Mesendoderm (in vitro differentiated cells): ENCODE measurements around the gene GJA9.
"Not testable (repeated sequence)": the region's sequence is repeated elsewhere in the genome, so short reads cannot be mapped to it uniquely, and the experiment has no call there.

Experiments
- DNase-seq: peaks from one replicate; pipeline ENCODE4 v3.0.0; 2013
- H2AK5ac ChIP-seq: 2 replicates; pipeline ENCODE4 v1.6.1; 2013; ENCODE audit warnings: low read length, inconsistent platforms
- H2BK120ac ChIP-seq: 2 replicates; pipeline ENCODE4 v1.6.1; 2013; ENCODE audit warnings: low read depth, mild to moderate bottlenecking, low read length, moderate library complexity, mixed read lengths
- H2BK15ac ChIP-seq: replicated peaks from 2 replicates; pipeline ENCODE4 v1.6.1; 2013; ENCODE audit warnings: low read depth, mild to moderate bottlenecking, moderate library complexity
- H2BK5ac ChIP-seq: 2 replicates; pipeline ENCODE4 v1.6.1; 2013; ENCODE audit warnings: low read length, inconsistent platforms
- H3K18ac ChIP-seq: 2 replicates; pipeline ENCODE4 v1.6.1; 2013; ENCODE audit warnings: mild to moderate bottlenecking, low read length, mixed read lengths
- H3K23ac ChIP-seq: one replicate; pipeline ENCODE4 v1.6.1; 2013; ENCODE audit warnings: low read length
- H3K27ac ChIP-seq: 2 replicates; pipeline ENCODE4 v1.5.1; 2013; ENCODE audit warnings: low read depth, mild to moderate bottlenecking, inconsistent platforms, low read length, moderate library complexity
- H3K27me3 ChIP-seq: 2 replicates; pipeline ENCODE4 v1.6.1; 2013; ENCODE audit warnings: low read length, control low read depth, mild to moderate bottlenecking, inconsistent platforms; ENCODE audit not compliant: insufficient read depth, poor library complexity
- H3K36me3 ChIP-seq: 2 replicates; pipeline ENCODE4 v1.6.1; 2013; ENCODE audit warnings: low read length, inconsistent platforms; ENCODE audit not compliant: control insufficient read depth, insufficient read depth
- H3K4ac ChIP-seq: one replicate; pipeline ENCODE4 v1.6.1; 2013; ENCODE audit warnings: low read depth, mild to moderate bottlenecking, low read length, moderate library complexity
- H3K4me1 ChIP-seq: 2 replicates; pipeline ENCODE4 v1.6.1; 2013; ENCODE audit warnings: low read depth, low read length, inconsistent platforms; ENCODE audit not compliant: control insufficient read depth
- H3K4me2 ChIP-seq: 2 replicates; pipeline ENCODE4 v1.6.1; 2013; ENCODE audit warnings: low read length
- H3K4me3 ChIP-seq: 2 replicates; pipeline ENCODE4 v1.5.1; 2013; ENCODE audit warnings: mild to moderate bottlenecking, low read length
- H3K56ac ChIP-seq: one replicate; pipeline ENCODE4 v1.6.1; 2013; ENCODE audit warnings: low read length
- H3K79me1 ChIP-seq: 2 replicates; pipeline ENCODE4 v1.6.1; 2013; ENCODE audit warnings: low read length, inconsistent platforms
- H3K79me2 ChIP-seq: 2 replicates; pipeline ENCODE4 v1.6.1; 2013; ENCODE audit warnings: mild to moderate bottlenecking, low read length; ENCODE audit not compliant: control insufficient read depth, insufficient read depth
- H3K9ac ChIP-seq: 2 replicates; pipeline ENCODE4 v1.6.1; 2013; ENCODE audit warnings: low read length, inconsistent platforms
- H4K5ac ChIP-seq: one replicate; pipeline ENCODE4 v1.6.1; 2013; ENCODE audit warnings: low read length
- H4K8ac ChIP-seq: one replicate; pipeline ENCODE4 v1.6.1; 2013; ENCODE audit warnings: low read depth, mild to moderate bottlenecking, control low read depth, low read length, moderate library complexity
- WGBS: extraction: QIAGEN DNeasy Blood & Tissue Kit; methylation state at CpG from one replicate; pipeline ENCODE4 v1.1.7; 2013; ENCODE audit warnings: low lambda C conversion rate, missing lambda C conversion rate; ENCODE audit not compliant: insufficient coverage; ENCODE audit errors: extremely low coverage; 5-methylcytosine and 5-hydroxymethylcytosine counted together

GJA9 gene

DNA sequence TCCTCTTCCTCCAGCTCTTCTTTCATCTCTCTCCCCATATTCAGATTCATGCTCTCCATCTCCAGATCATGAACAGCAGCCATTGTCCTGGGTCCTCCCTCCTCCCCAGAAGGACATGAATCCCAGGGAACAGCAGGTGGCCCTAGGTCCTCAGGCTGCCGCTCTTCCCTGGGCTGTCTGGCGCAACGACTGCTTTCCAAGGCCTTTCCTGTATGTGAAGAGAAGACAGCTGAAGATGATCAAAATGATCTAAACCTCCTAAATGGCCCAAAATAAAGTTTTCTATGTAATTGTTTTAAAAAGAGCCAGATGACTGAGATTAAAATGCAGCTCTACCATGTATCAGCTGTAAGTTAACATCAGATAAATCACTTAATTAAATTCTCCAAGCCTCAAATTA, 37.7 kb upstream of the GJA9 start:
- Histone ChIP-seq H4K8ac (no peak overlapping the region), H3K18ac (no peak overlapping the region), H2BK5ac (no peak overlapping the region), H3K23ac (no peak overlapping the region), H3K56ac (no peak overlapping the region), H3K27me3 (no peaks in the 10 kb centered on the region), H3K27ac (no peak overlapping the region), H3K4me1 (no peaks in the 10 kb centered on the region), H2BK15ac (no peak overlapping the region), H3K79me1 (no peaks in the 10 kb centered on the region), H3K4ac (no peak overlapping the region), H2BK120ac (no peak overlapping the region), H3K36me3 (no peaks in the 10 kb centered on the region), H4K5ac (no peak overlapping the region), H3K4me2 (no peak overlapping the region), H2AK5ac (no peak overlapping the region), H3K79me2 (no peaks in the 10 kb centered on the region), H3K9ac (no peak overlapping the region), H3K4me3 (no peak overlapping the region)
- no CpG with 5 or more reads among the region's 3 CpGs for WGBS
- DNase-seq, result no peak

DNA sequence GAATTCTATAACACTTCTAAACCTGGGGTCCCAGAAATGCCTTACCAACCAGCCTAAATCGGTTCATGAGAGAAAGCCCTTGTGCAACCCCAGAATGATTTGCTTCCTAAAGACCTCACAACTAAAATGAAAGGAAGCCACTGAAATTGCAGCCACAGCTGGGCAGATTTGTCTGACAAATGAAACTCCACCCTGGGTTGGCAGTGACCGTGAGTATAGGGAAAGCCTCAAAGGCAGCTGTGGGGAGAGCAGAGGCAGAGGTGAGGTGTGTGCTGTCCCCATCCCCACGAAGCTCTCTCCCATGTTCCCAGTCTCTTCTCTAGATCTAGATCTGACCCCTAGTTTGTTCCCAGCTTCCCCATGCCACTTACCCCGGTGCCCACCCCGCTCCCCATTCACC, 37.2 kb upstream of the GJA9 start:
- Histone ChIP-seq H3K27ac (no peak overlapping the region), H4K8ac (no peak overlapping the region), H3K18ac (no peak overlapping the region), H3K36me3 (no peaks in the 10 kb centered on the region), H2AK5ac (no peak overlapping the region), H3K4ac (no peak overlapping the region), H2BK15ac (no peak overlapping the region), H2BK5ac (no peak overlapping the region), H3K23ac (no peak overlapping the region), H3K27me3 (no peaks in the 10 kb centered on the region), H3K4me3 (no peak overlapping the region), H3K79me1 (no peaks in the 10 kb centered on the region), H3K9ac (no peak overlapping the region), H3K56ac (no peak overlapping the region), H3K4me2 (no peak overlapping the region), H4K5ac (no peak overlapping the region), H3K79me2 (no peaks in the 10 kb centered on the region), H3K4me1 (no peaks in the 10 kb centered on the region), H2BK120ac (no peak overlapping the region)
- no CpG with 5 or more reads among the region's 5 CpGs for WGBS
- no peak for DNase-seq

DNA sequence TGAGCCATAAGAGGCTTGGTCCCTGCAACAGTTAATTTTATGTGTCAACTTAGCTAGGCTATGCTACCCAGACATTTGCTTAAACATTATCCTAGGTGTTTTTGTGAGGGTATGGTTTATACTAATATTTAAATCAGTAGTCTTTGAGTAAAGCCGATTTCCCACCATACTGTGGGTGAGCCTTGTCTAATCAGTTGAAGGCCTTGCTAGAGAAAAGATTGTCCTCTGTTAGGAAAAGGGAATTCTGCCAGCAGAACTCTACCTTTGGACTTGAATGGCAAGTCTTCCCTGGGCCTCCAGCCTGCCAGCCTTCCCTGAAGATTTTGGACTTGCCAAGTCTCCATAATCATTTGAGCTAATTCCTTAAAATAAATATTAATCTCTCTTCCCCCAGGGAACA, 36.4 kb upstream of the GJA9 start:
- no peak overlapping the region for H2BK15ac ChIP-seq
- no peak overlapping the region for H4K8ac ChIP-seq
- H3K79me2 ChIP-seq, result no peaks in the 10 kb centered on the region
- no peak overlapping the region for H3K18ac ChIP-seq
- H2AK5ac ChIP-seq, result no peak overlapping the region
- H3K9ac ChIP-seq, result no peak overlapping the region
- H3K4ac ChIP-seq, result no peak overlapping the region
- no peak overlapping the region for H3K23ac ChIP-seq
- no peak overlapping the region for H3K4me3 ChIP-seq
- no peak overlapping the region for H2BK120ac ChIP-seq
- H3K27me3 ChIP-seq, result no peaks in the 10 kb centered on the region
- H3K79me1 ChIP-seq, result no peaks in the 10 kb centered on the region
- no peaks in the 10 kb centered on the region for H3K4me1 ChIP-seq
- no peak overlapping the region for H3K56ac ChIP-seq
- H2BK5ac ChIP-seq, result no peak overlapping the region
- DNase-seq, result no peak
- H3K27ac ChIP-seq, result no peak overlapping the region
- WGBS, result no CpG with 5 or more reads among the region's 1 CpG
- H4K5ac ChIP-seq, result no peak overlapping the region
- no peak overlapping the region for H3K4me2 ChIP-seq
- no peaks in the 10 kb centered on the region for H3K36me3 ChIP-seq

DNA sequence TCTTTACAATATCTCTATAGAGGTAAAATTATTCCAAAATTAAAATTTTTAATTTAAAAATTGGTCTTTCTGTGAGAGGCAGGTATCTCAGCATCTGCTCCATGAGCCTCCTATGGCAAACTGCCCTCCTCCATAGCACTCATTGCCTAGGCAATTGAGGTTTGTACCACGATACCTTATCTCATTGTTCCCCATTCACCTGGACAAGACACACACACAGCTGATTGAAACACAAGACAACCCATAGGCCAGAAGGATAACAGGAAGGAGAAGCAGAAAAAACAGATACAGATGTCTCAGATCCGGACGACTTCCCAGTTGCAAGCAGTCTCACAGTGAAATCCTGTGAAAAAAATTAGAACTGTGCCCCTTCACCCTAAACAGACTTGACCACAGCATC, 36.0 kb upstream of the GJA9 start:
- no CpG with 5 or more reads among the region's 3 CpGs for WGBS
- Histone ChIP-seq H3K79me2 (no peaks in the 10 kb centered on the region), H3K27ac (no peak overlapping the region), H3K79me1 (no peaks in the 10 kb centered on the region), H3K4ac (no peak overlapping the region), H3K4me3 (no peak overlapping the region), H2AK5ac (no peak overlapping the region), H4K8ac (no peak overlapping the region), H4K5ac (no peak overlapping the region), H3K4me1 (no peaks in the 10 kb centered on the region), H3K36me3 (no peaks in the 10 kb centered on the region), H2BK5ac (no peak overlapping the region), H3K27me3 (no peaks in the 10 kb centered on the region), H2BK15ac (no peak overlapping the region), H3K23ac (no peak overlapping the region), H3K18ac (no peak overlapping the region), H2BK120ac (no peak overlapping the region), H3K9ac (no peak overlapping the region), H3K56ac (no peak overlapping the region), H3K4me2 (no peak overlapping the region)
- DNase-seq, result no peak

DNA sequence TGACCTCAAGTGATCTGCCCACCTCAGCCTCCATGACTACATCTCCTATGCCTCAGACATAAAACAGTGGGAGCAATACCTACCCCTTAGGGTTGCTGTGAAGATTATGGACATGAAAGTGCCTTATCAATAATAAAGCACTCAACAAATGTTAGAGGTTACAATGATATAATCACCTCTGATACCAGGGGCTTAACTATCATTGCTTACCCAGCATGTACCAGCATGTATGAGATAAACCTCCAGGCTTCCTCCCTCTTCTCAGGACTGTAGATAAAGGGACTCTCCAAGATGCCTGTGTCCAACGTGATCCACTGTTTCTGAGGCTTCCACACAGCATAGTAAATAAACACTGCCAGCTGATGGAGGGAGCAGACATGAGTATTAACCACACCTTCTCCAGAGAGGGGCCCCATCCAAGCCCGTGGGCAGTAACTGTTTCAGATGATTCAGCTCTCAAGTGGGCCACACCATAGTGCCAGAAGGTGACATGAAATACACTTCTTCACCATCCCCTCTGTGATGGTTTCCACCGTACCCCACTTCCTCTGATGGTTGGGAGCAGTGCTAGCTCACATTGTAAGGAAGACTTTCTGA, 34.1 kb upstream of the GJA9 start:
- Histone ChIP-seq H3K27ac (no peak overlapping the region), H3K79me1 (no peaks in the 10 kb centered on the region), H3K27me3 (no peaks in the 10 kb centered on the region), H2BK120ac (no peak overlapping the region), H3K4me3 (no peak overlapping the region), H3K79me2 (no peaks in the 10 kb centered on the region), H3K36me3 (no peaks in the 10 kb centered on the region), H3K9ac (no peak overlapping the region), H2AK5ac (no peak overlapping the region), H4K8ac (no peak overlapping the region), H2BK15ac (no peak overlapping the region), H3K18ac (no peak overlapping the region), H4K5ac (no peak overlapping the region), H3K4me1 (no peaks in the 10 kb centered on the region), H3K23ac (no peak overlapping the region), H2BK5ac (no peak overlapping the region), H3K56ac (no peak overlapping the region), H3K4ac (no peak overlapping the region), H3K4me2 (no peak overlapping the region)
- DNase-seq, result peak; percentile 73
- no CpG with 5 or more reads among the region's 3 CpGs for whole genome bisulfite sequencing

DNA sequence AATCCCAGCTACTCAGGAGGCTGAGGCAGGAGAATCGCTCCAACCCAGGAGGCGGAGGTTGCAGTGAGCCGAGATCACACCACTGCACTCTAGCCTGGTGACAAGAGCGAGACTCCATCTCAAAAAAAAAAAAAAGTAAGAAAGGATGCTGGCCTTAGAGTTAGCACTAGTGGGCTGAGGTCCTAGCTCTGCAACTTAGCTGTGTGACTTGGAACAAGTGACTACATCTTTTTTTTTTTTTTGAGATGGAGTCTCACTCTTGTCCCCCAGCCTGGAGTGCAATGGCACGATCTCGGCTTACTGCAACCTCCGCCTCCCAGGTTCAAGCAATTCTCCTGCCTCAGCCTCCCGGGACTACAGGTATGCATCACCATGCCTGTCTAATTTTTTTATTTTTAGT, 33.5 kb upstream of the GJA9 start:
- H3K4me2 ChIP-seq, H2AK5ac ChIP-seq, H3K4me3 ChIP-seq, H2BK120ac ChIP-seq, H3K23ac ChIP-seq, H3K79me1 ChIP-seq, H3K18ac ChIP-seq, H2BK5ac ChIP-seq, H3K56ac ChIP-seq, H3K4me1 ChIP-seq, DNase-seq, H3K36me3 ChIP-seq, H3K4ac ChIP-seq, H2BK15ac ChIP-seq, H4K8ac ChIP-seq, H3K79me2 ChIP-seq, H4K5ac ChIP-seq, H3K27ac ChIP-seq, H3K27me3 ChIP-seq, H3K9ac ChIP-seq: not testable (repeated sequence)
- no CpG with 5 or more reads among the region's 8 CpGs for WGBS
